Right forelimb (tissue), 1 donor: Measurements from ENCODE around the gene GPX6.
"Not testable (repeated sequence)": the region's sequence is repeated elsewhere in the genome, so short reads cannot be mapped to it uniquely, and the experiment has no call there.

Experiments used
- DNase-seq: peaks from one replicate; pipeline ENCODE4 v3.0.0-alpha.2; 2018

The GPX6 gene

GRCh38 chr6:28515676-28516075, at the start of gene GPX6:
Gene GPX6 (minus strand): TSS chr6:28515793. CDS start chr6:28515743, 50 bp downstream.
- no peak for DNase-seq

- no peak for DNase-seq
Measured at GRCh38 chr6:28563430-28564095, 48.0 kb upstream of the GPX6 start.

- no peak for DNase-seq
Measured at GRCh38 chr6:28558629-28559028, 43.0 kb upstream of the GPX6 start.

GRCh38 chr6:28555136-28555535, 39.5 kb upstream of the GPX6 start:
- no peak for DNase-seq

GRCh38 chr6:28553986-28554881, 38.6 kb upstream of the GPX6 start:
- DNase-seq = no peak

GRCh38 chr6:28553384-28553985, 37.9 kb upstream of the GPX6 start:
- DNase-seq = no peak

- no peak for DNase-seq
Measured at GRCh38 chr6:28551891-28552666, 36.5 kb upstream of the GPX6 start.

- not testable (repeated sequence) for DNase-seq
Measured at GRCh38 chr6:28547003-28547402, 31.4 kb upstream of the GPX6 start.

- no peak for DNase-seq
Measured at GRCh38 chr6:28545955-28546354, 30.4 kb upstream of the GPX6 start.

GRCh38 chr6:28543651-28544610, 28.3 kb upstream of the GPX6 start:
- DNase-seq = peak; percentile 76

GRCh38 chr6:28542440-28543296, 27.1 kb upstream of the GPX6 start:
- peak; percentile 69 for DNase-seq

GRCh38 chr6:28541996-28542395, 26.4 kb upstream of the GPX6 start:
- DNase-seq = no peak

- no peak for DNase-seq
Measured at GRCh38 chr6:28537509-28538140, 22.0 kb upstream of the GPX6 start.

- no peak for DNase-seq
Measured at GRCh38 chr6:28537065-28537464, 21.5 kb upstream of the GPX6 start.

GRCh38 chr6:28534875-28535274, 19.3 kb upstream of the GPX6 start:
- no peak for DNase-seq

- no peak for DNase-seq
Measured at GRCh38 chr6:28534306-28534705, 18.7 kb upstream of the GPX6 start.

GRCh38 chr6:28531479-28532128, 16.0 kb upstream of the GPX6 start:
- DNase-seq = no peak

- no peak for DNase-seq
Measured at GRCh38 chr6:28530777-28531176, 15.2 kb upstream of the GPX6 start.

- no peak for DNase-seq
Measured at GRCh38 chr6:28525496-28526039, 10.0 kb upstream of the GPX6 start, which contains the start of gene GPX5. Gene GPX5 (plus strand): TSS chr6:28525881. CDS start chr6:28526014, 133 bp downstream.
